GM18519 (cell line): Measurements from ENCODE around the gene NFATC4.
A peak's percentile ranks its signal among the peaks of the same experiment; 100 is the strongest.
"Not testable (repeated sequence)": the region's sequence is repeated elsewhere in the genome, so short reads cannot be mapped to it uniquely, and the experiment has no call there.

Experiments
- ATAC-seq: cut with Tn5 transposase; IDR thresholded peaks from one replicate; pipeline ENCODE4 v1.9.1; 2021; ENCODE audit warnings: mild to moderate bottlenecking, moderate library complexity; ENCODE audit not compliant: unreplicated experiment, low FRiP score

The NFATC4 gene

DNA sequence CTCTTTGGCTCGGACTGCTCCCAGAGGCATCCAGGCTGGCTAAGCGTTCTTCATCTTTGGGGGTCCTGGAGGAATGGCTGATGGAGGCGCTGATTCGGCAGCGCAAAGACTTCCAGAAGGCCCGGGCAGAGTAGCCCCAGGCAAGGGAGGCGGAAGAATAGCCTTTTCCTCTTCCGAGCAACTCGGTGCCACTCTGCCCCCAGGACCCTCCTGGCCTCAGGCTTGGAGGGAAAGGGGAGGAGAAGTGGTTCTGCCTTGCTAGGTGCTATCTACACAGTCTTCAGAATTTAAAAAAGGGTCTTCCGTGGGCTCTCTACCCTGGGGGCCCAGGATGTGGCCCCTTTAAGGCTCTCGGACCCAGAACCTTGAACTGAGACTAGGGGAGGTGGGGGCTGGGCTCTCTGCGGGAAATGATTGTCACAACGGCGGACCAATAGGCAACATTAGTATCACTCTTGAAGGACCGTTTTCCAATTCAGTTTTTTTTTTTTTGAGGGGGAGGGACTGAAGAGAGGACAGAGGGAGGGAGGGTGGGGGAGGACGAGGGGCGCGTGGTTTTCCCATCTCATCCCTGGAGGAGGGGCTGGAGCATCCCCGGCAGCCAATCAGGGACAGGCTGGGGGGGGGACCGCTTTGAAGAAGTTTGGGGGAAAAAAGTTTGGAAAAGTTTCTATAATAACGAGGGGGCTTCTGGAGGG, at the start of gene NFATC4:
Gene NFATC4 (plus strand): TSS at position 671 of the 698 bp plus-strand sequence. CDS start 157 bp downstream, outside the sequence.
- ATAC-seq: no peak

- ATAC-seq: no peak
These were observed 46.6 kb upstream of the NFATC4 start for GRCh38 chr14:24321212-24321975.

DNA sequence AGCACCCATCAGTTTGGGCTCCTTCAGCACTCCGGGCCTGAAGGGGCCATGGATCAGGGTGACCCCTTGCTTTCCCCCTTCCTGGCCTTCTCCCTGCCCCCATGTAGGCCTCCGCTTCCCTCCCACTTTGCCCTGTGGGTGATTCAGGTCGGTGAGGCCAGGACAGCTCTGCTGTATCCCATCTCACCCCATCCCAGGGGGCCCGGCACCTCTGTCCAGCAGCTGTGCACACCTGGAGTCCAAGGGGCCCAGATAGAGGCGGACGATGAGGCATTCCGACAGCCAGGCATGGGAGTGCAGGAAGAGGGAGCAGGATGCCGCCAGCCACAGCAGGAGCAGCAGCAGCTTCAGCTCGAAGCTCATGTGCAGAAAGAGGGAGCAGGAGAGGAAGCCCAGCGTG, 45.3 kb upstream of the NFATC4 start:
- no peak for ATAC-seq

DNA sequence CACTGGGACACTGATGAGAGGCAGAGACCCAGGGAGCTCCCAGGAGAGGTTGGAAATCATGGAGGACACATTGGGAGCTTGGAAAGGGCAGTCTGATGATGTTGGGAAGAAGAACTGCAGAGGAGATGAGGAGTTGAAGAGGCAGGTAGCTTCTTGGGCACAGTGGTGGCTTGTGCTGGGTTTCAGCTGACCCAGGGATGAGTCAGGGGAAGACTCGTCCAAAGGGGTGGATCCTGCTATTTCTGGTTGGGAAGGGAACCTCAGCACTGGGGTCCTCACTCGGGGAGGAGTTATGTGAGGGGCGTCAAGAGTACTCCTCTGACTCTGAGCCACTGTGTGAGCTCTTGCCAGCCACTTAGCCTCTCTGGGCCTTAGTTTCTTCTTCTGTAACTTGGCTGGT, 44.6 kb upstream of the NFATC4 start:
- ATAC-seq: no peak

DNA sequence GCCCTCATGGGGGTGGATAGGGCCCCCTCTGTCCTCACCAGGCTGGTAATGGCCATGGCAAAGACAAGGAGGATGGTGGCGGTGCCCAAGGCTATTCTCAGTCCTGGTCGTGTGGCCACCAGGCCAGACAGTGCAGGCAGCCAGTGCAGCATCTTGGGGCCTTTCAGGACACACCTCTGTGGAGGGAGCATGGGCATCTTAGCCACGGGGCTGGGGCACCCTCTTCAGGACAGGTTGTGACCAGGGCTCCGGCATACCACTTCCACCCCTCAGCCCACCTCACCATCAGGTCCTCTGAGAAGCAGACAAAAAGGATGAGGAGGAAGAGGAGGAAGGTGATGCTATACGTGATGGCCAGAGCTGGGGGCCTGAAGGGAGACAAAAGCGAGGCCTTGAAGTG, 44.0 kb upstream of the NFATC4 start:
- no peak for ATAC-seq

DNA sequence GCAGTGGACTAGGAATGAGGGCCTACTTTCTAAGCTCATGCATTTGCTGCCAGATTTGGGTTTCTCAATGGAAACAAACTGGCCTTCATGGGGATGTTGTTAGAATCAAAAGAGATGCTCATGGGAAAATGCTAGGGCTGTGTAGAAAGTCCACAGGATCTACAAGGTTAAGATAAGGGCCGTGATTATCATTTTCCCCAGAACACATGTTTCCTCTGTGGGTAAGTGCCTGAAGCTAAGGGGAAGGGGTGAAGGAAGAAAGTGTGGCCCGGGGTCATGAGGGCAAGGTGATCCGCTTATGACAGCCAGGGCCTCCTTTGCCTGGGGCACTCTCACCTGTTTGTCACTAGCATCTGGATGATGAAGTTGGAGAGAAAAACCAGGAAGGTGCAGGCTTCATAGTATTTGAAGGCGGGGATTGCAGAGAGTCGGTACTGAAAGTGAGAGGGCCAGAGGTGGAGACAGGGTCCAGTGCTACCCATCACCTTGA, 42.9 kb upstream of the NFATC4 start:
- no peak for ATAC-seq

- no peak for ATAC-seq
These were observed 42.0 kb upstream of the NFATC4 start for GRCh38 chr14:24325963-24326362.

DNA sequence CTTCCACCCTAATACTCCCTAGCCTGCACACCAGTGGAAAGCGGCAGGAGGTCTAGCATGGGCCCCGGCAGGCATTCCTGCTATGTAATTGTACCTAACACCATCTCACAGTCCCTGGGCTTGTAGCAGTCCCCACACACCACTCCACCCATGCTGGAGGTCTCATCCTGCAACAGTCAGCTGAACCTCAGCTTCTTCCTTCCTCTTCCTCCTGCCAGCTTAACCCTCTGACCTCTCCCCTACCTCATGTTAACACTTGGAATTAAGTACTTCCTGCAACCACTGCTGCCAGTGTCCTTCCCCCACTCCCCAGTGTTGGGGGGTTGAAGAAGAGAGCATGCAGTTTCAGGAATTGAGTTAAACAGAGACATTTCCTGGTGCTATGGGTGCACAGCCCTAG, 40.7 kb upstream of the NFATC4 start:
- ATAC-seq: no peak

GRCh38 chr14:24327914-24328313, 40.1 kb upstream of the NFATC4 start:
- not testable (repeated sequence) for ATAC-seq

DNA sequence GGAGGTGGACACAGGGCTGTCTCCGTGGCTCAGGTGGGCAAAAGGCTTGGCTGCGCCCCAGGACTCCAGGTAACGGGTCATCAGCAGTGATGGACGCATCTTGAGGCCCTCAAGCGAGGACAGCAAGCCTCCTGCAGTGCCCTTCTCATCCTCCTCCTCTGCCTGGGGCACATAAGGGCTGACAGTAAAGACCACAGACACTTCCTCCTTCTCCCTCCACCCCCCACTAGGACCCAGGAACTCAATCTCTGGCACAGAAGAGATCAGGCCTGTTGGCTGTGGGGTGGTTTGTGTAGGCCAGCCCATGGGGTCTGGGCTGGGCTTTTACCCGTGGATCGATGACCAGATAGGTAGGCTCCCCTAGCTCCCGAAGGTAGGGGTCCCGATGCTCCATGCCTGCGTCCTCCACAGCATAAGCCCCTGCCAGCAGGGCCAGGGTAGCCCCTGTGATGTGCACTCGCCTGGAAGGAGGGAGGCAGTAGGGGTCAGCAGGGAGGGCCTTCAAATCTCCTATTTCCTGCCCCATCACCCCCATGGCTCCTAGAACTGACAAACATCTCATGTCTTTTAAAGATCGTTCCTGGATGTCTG, 38.8 kb upstream of the NFATC4 start:
- no peak for ATAC-seq

GRCh38 chr14:24329736-24330135, 38.2 kb upstream of the NFATC4 start:
- no peak for ATAC-seq

GRCh38 chr14:24330973-24331674, 36.9 kb upstream of the NFATC4 start:
- ATAC-seq: no peak

DNA sequence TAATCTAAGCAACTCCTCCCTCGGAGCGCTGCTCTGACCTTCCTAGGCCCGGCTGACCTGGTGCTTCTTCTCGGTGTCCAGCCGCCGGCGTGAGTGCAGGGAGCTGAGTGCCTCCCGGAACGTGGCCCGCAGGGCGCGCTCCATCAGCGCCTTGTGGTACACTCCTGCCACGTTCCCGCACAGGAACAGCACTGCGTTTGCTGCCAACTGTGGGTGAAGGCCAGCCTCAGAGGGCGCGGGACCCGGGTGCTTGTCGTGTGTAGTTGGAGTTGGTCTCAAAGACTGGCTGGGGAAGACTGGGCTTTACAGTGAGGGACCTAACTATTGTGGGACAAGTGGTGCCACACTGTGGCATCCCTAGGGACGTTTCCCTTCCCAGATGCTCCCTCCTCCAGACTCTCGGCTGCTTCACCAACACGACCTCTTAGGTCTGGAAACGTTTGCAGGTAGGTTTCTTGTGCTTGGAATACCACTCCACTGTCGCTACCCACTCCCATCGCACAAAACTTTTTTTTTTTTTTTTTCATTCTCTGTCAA, 36.2 kb upstream of the NFATC4 start:
- no peak for ATAC-seq

- peak; percentile 65 for ATAC-seq
These were observed 35.6 kb upstream of the NFATC4 start for GRCh38 chr14:24332268-24332993.

DNA sequence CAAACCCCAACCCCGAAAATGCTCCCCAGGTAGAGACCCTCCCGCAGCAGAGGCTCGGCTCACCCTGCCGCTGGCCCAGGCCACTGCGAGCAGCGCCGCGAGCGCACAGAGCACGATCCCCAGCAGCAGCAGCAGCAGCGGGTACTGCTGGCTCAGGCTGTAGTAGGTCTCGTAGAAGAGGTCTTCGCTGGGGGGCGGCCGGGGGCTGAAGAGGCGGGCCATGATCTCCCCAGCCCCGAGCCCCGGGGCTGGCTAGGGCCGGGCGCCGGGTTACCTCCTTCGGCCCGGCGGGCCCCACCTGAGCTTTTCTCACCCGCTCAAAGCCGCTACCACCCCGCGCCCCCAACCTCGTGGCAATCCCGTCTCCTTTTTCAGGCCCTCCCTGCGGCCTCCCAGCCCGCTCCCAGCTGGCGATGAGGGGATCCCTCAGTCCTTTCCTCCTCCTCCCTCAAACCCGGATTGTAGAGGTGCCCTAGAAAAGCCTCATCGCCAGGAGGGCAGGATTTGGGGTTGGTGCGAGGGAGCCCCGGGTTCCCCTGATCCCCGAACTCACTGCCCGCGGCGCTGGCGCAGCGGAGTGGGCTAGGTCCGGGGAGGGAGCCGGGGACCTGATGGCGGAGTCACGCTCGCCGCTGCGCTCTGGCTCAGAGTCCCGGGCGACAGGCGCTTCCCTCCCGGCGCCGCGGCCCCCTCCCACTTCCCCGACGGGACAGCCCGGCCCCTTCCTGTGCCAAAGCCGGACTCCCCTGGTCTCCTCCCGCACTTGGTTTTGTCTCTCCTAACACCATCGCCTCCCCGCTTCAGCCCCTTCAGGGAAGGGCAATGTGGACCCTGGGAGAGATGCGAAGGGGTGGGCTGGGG, 33.3 kb upstream of the NFATC4 start, which contains the start of gene ADCY4:
Gene ADCY4 (minus strand): TSS at position 641 of the 861 bp plus-strand sequence. CDS start 419 bp downstream, at position 222.
- no peak for ATAC-seq

DNA sequence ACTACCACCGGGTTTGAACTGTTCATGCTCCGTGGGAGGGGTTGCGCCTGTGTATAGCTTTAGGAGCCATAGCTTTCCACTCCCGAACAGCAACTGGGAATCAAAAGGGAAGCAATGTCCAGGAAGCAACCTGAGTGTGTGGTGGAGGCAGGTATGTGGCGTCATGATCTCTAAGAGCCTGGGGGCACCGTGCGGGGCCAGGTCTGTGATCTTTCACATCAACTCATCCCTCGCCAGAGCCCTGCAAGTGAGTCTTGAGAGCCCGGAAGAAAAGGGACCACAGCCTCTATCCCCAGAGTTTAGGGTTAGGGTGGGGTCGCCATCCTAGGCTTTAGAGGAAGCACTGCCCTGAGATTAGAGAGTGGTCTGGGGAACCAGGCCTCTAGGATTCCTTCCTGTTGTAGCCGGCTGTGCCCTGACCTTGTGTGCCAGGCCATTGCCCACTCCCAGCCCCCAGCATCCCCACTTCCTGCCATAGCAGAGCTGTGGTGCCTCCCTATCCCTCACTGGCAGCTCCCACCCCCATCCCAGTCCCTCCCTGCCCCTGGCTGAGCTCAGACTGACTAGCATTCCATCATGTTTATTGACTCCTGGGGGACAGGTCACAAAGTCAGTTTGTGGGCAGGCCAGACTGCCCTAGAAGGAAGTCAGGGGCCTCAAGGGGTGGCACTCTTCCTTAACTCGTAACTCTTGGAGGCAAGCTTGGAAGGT, 32.4 kb upstream of the NFATC4 start:
- ATAC-seq: no peak

DNA sequence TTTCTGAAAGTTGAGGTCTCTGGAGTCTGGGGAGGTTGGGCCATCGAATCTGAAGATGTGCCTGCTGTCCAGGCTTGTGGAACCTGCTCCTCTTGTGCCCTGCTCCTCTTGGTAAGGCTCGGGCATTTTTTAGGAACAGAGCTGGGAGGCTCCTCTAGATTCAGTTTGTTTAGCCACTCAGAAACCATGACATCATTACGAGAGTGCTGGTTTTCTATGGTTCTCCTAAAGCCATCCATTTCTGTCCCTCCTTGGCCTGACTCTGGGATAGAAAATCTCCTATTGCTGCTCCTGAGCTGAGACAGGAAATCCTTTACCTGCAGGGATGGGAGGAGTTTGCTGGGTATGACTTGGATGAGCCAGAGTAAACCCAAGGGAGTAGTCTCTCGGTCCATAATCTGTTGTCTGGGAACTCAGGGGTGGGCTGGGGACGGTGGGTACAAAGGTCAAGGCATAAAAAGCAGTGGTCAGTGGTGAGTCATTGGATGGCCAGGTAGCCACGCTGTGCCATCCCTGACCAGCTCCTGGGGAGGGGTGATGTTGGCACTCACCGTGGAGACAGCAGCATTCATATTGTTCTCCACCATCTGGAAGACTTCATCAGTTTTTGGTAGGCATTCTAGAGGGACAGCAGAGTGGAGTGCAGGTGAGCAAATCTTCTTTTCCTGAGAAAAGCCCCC, 30.7 kb upstream of the NFATC4 start:
- ATAC-seq: no peak

DNA sequence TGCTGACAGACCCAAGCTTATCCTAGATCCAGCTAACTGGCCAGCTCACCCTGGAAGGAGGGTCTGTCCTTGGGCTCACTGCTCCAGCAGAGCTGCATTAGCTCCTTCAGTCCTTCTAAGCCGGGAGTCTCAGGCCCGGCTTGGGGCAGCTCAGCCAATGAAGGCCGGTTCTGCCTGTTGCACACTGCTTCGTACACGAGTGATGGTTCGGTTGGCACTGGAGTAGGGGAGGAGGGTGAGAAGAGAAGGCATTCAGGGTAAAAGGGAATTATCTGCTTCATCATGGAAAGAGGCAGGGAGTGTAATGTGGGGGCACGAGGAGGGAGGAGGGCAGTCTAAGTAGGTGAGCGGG, 30.2 kb upstream of the NFATC4 start:
- ATAC-seq: no peak
